Smooth muscle cell (in vitro differentiated cells): ENCODE measurements around the gene ICE1. TPM values are rescaled to one million over a fixed set of nuclear protein-coding genes. Genes with fewer than 3 reads are reported as not detected.

Source experiments
- DNase-seq: peaks from one replicate; lab custom pipeline; 2025; ENCODE audit not compliant: unreplicated experiment; lab: John Stamatoyannopoulos, UW
- H2AFZ ChIP-seq: fragments of 200-600 bp; sonication (generic); 2 replicates; pipeline ENCODE4 v1.6.0; 2016; ENCODE audit warnings: antibody characterized with exemption, low read depth, mild to moderate bottlenecking
- H3F3A ChIP-seq: fragments of 200-600 bp; sonication (generic); 2 replicates; pipeline ENCODE4 v1.6.0; 2017; ENCODE audit warnings: antibody characterized with exemption, low read depth
- H3K27ac ChIP-seq: fragments of 200-600 bp; sonication (generic); 2 replicates; pipeline ENCODE4 v1.5.1; 2016; ENCODE audit warnings: low read depth, mild to moderate bottlenecking
- H3K27me3 ChIP-seq: fragments of 200-600 bp; sonication (generic); 2 replicates; pipeline ENCODE4 v1.6.1; 2016; ENCODE audit warnings: low read depth, mild to moderate bottlenecking
- H3K36me3 ChIP-seq: fragments of 200-600 bp; sonication (generic); 2 replicates; pipeline ENCODE4 v1.5.1; 2016; ENCODE audit warnings: low read depth
- H3K4me1 ChIP-seq: fragments of 200-600 bp; sonication (generic); 2 replicates; pipeline ENCODE4 v1.5.1; 2016; ENCODE audit warnings: low read depth
- H3K4me2 ChIP-seq: fragments of 200-600 bp; sonication (generic); 2 replicates; pipeline ENCODE4 v1.6.0; 2016; ENCODE audit warnings: mild to moderate bottlenecking
- H3K4me3 ChIP-seq: fragments of 200-600 bp; sonication (generic); 2 replicates; pipeline ENCODE4 v1.5.1; 2016; ENCODE audit warnings: mild to moderate bottlenecking
- H3K79me2 ChIP-seq: fragments of 200-600 bp; sonication (generic); 2 replicates; pipeline ENCODE4 v1.6.0; 2016; ENCODE audit warnings: low read depth, mild to moderate bottlenecking
- H3K9ac ChIP-seq: fragments of 200-600 bp; sonication (generic); 2 replicates; pipeline ENCODE4 v1.6.0; 2016; ENCODE audit warnings: low read depth
- H3K9me3 ChIP-seq: fragments of 200-600 bp; sonication (generic); replicated peaks from 2 replicates; pipeline ENCODE4 v1.5.1; 2016; ENCODE audit warnings: low read depth
- H4K20me1 ChIP-seq: fragments of 200-600 bp; sonication (generic); 2 replicates; pipeline ENCODE4 v1.6.0; 2016; ENCODE audit warnings: low read depth
- WGBS: methylation state at CpG from one replicate; pipeline ENCODE4 v1.1.7; 2016; ENCODE audit warnings: low lambda C conversion rate; 5-methylcytosine and 5-hydroxymethylcytosine counted together
- polyA plus RNA-seq: library from polyadenylated mRNA; unstranded; fragments of >200 nt; fragmentation: Nextera tagmentation; extraction: Ambion mirVana; gene quantifications from 2 replicates; pipeline ENCODE4 v1.2.1, GENCODE V29; 2016
- total RNA-seq: library from RNA; depleted of rRNA; stranded (reverse); fragments of >200 nt; gene quantifications from 2 replicates; pipeline ENCODE4 v1.2.3, GENCODE V29; 2014
- TF ChIP-seq, protein P1 (sequence below): fragments of 200-600 bp; sonication (generic); IDR thresholded peaks from 2 replicates; pipeline ENCODE4 v1.5.1; 2017; ENCODE audit warnings: borderline replicate concordance, mild to moderate bottlenecking, antibody characterized with exemption; ENCODE audit not compliant: insufficient read depth, poor library complexity, severe bottlenecking

Gene ICE1
- total and polyA plus RNA-seq, 2 experiments from 2014 or later = 10.2 to 25.4 TPM

DNA sequence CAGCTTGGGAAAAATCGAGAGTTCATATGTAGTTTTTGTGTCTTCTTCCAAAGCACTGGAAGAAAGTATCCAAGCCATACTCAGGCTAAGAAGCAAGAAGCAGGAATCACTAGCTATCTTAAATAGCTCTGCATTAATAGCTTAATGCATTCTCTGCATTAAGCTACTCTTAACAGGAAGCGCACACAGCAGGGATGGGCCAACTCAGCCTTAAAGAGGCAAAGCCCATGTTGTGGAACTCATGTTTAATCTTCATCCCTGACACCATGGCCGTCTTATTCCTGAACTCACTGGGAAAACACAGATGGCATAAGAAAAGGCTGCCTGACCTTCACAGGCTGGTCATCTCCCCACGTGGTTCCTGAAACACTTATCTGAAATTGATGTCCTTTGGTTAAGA, 18.7 kb upstream of the ICE1 start:
- no peak overlapping the region for H3K4me2 ChIP-seq
- H3K9ac ChIP-seq = no peak overlapping the region
- no peak overlapping the region for H3K4me3 ChIP-seq
- H3F3A ChIP-seq = no peaks in the 10 kb centered on the region
- H3K27me3 ChIP-seq = no peaks in the 10 kb centered on the region
- 81% methylated on average over 4 of the region's 4 CpGs for WGBS
- H3K36me3 ChIP-seq = no peaks in the 10 kb centered on the region
- DNase-seq = no peak
- no peak overlapping the region for H2AFZ ChIP-seq
- H3K4me1 ChIP-seq = no peaks in the 10 kb centered on the region
- TF ChIP-seq, protein P1, sequence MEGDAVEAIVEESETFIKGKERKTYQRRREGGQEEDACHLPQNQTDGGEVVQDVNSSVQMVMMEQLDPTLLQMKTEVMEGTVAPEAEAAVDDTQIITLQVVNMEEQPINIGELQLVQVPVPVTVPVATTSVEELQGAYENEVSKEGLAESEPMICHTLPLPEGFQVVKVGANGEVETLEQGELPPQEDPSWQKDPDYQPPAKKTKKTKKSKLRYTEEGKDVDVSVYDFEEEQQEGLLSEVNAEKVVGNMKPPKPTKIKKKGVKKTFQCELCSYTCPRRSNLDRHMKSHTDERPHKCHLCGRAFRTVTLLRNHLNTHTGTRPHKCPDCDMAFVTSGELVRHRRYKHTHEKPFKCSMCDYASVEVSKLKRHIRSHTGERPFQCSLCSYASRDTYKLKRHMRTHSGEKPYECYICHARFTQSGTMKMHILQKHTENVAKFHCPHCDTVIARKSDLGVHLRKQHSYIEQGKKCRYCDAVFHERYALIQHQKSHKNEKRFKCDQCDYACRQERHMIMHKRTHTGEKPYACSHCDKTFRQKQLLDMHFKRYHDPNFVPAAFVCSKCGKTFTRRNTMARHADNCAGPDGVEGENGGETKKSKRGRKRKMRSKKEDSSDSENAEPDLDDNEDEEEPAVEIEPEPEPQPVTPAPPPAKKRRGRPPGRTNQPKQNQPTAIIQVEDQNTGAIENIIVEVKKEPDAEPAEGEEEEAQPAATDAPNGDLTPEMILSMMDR = no peak
- no peaks in the 10 kb centered on the region for H4K20me1 ChIP-seq
- no peaks in the 10 kb centered on the region for H3K9me3 ChIP-seq
- H3K27ac ChIP-seq = no peak overlapping the region
- H3K79me2 ChIP-seq = no peaks in the 10 kb centered on the region

DNA sequence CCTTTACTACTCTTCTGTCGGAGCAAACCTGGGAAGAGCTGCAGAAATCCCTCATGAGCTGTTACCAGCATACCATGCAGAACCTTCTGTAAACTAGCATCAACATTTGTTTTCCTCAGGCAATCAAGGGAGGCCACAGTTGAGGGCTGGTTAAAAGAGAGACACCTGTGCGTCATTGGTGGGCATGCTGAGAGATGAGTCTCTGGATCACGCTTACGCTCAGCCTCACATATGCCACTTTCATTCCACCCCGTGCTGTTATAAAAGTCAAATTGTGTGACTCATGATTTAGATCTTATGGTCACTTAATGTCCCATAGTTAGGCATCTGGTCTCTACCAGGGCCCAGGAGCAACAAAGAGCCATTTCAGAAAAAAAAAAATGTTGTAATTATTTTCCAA, 18.1 kb upstream of the ICE1 start:
- H2AFZ ChIP-seq = no peak overlapping the region
- no peak for DNase-seq
- TF ChIP-seq, protein P1 = no peak
- H3K79me2 ChIP-seq = no peaks in the 10 kb centered on the region
- H3K27me3 ChIP-seq = no peaks in the 10 kb centered on the region
- 84% methylated on average over 5 of the region's 5 CpGs for WGBS
- H3K27ac ChIP-seq = no peak overlapping the region
- H4K20me1 ChIP-seq = no peaks in the 10 kb centered on the region
- H3K36me3 ChIP-seq = no peaks in the 10 kb centered on the region
- H3K9me3 ChIP-seq = no peaks in the 10 kb centered on the region
- no peak overlapping the region for H3K4me2 ChIP-seq
- H3F3A ChIP-seq = no peaks in the 10 kb centered on the region
- H3K4me3 ChIP-seq = no peak overlapping the region
- no peak overlapping the region for H3K9ac ChIP-seq
- no peaks in the 10 kb centered on the region for H3K4me1 ChIP-seq

DNA sequence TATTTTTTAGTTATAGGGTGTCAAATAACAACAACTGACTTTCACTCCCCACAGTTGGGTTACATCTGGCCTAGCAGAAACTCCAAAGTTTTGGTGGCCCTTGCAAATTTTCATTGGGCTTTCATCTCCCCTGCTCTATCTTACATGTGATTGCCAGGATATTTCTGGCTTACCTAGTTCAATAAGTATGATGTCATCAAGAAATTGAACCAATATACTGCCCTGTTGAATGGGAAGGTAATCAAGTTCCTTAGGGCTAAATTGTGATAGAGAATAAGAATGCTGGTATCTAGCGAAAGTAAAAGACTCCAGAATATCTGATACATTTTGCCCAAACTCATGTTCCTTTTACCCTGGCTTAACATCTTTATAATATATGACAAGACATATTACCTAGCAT, 17.0 kb upstream of the ICE1 start:
- Histone ChIP-seq H3F3A (no peaks in the 10 kb centered on the region), H3K27ac (no peak overlapping the region), H3K4me3 (no peak overlapping the region), H3K36me3 (no peaks in the 10 kb centered on the region), H3K4me1 (no peaks in the 10 kb centered on the region), H3K27me3 (no peaks in the 10 kb centered on the region), H4K20me1 (no peaks in the 10 kb centered on the region), H3K4me2 (no peak overlapping the region), H3K79me2 (no peaks in the 10 kb centered on the region), H3K9ac (no peak overlapping the region), H3K9me3 (no peaks in the 10 kb centered on the region), H2AFZ (no peak overlapping the region)
- 100% methylated on average over 1 of the region's 1 CpG for WGBS
- TF ChIP-seq, protein P1 = no peak
- DNase-seq = no peak

DNA sequence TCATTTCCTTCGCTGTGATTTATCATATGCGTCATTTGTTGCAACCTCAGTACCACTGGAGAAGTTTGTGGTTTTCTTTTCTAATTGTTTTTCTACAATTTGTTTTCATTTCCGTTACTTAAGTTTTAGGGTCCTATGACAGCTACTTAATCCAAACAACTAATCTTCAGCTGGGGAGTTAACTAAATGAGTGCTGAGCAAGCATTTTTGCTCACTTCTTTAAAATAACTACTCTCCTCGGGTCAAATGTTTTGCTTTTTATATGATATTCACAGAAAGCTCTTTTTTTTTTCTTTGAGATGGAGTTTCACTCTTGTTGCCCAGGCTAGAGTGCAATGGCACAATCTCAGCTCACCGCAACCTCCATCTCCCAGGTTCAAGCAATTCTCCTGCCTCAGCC, 14.6 kb upstream of the ICE1 start:
- H3K9me3 ChIP-seq = no peaks in the 10 kb centered on the region
- no peaks in the 10 kb centered on the region for H3K79me2 ChIP-seq
- no peak overlapping the region for H3K4me2 ChIP-seq
- H3K4me3 ChIP-seq = no peak overlapping the region
- TF ChIP-seq, protein P1 = no peak
- H3F3A ChIP-seq = no peaks in the 10 kb centered on the region
- H4K20me1 ChIP-seq = no peaks in the 10 kb centered on the region
- DNase-seq = no peak
- H3K27ac ChIP-seq = no peak overlapping the region
- no peak overlapping the region for H3K9ac ChIP-seq
- 95% methylated on average over 5 of the region's 5 CpGs for WGBS
- no peaks in the 10 kb centered on the region for H3K27me3 ChIP-seq
- H3K4me1 ChIP-seq = no peaks in the 10 kb centered on the region
- no peaks in the 10 kb centered on the region for H3K36me3 ChIP-seq
- H2AFZ ChIP-seq = no peak overlapping the region
